Stimulated activated CD4-positive, alpha-beta T cell treated with anti-CD3 and anti-CD28 coated beads, Interleukin-4, amount 100 ng/mL, for 24 hours (primary cell): ENCODE results near the gene GTPBP4.

Experiments
- DNase-seq: peaks from one replicate; pipeline ENCODE4 v3.0.0-alpha.2; 2020

GTPBP4 gene

DNA sequence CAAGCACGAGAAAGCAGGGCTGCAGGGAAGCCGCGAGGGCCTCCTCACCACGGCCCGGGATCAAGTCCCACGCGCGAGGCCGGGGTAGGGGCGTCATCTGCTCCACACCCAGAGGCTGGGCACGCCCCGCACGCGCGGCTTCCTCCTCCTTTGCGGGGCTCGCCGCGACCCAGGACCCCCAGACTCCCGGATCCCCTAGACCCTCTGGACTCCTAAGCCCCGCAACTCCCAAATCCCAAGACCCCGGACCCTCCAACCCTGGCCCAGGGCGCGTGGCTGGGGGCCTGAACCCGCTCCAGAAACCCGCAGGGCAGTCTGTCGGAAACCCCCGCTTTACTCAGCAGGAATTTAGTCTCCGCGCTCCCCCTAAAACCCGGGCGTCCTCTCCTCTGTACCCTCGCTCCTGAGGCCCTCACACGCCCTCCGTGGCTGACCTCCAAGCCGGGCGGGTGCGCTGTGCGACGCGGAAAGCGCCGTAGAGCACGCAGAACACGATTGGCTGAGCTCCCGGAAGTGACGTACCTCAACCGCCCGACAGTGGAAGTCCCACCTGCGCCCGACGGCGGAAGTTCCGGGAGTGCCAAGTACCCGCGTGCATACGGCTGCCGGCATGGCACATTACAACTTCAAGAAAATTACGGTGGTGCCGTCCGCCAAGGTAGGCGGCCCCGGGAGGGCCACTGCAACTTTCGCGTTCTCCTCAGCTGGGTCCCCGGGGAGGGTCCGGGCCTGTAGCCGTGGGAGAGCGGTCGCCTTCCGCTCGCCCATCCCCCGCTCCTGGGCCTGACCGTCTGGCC lies at the start of gene GTPBP4:
Gene GTPBP4, plus strand, starts transcription at position 565 of the 797 bp plus-strand sequence. Its CDS starts 46 bp downstream, at position 611.
- peak; percentile 98 for DNase-seq

DNA sequence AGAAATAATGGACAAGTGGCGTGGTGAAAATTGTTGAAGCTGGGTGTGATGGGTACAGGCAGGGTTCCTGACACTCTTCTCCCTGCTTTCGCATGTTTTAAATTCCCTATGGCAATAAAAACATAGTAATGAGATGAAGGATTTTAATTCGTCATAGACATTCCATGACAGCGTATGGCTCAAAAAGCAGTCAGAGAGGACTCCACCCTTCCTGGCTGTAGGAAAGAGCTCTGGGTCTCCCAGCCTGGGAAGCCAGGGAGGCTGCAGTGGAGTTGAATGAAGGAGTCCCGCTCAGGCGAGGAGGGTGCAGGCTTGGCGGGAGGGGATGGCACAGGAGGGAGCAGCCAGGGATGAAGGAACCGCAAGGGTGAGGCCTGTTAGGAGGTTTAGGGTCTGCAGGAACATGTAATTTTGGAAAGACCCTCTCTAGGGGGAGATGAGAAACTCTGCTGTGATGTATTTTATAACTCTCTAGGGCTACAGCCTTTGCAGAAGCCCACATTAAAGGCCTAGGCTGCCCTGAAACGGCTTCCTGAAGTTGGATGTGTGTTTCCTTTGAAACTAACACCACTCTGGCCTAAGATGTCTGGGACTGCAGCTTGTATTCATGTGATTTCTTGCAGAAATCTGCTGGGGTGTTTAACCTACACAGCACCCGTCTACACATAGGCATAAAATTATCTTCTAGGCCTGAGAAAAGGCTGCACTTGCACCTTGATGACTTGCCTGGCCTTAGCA lies 49.1 kb upstream of the GTPBP4 start:
- DNase-seq = no peak

DNA sequence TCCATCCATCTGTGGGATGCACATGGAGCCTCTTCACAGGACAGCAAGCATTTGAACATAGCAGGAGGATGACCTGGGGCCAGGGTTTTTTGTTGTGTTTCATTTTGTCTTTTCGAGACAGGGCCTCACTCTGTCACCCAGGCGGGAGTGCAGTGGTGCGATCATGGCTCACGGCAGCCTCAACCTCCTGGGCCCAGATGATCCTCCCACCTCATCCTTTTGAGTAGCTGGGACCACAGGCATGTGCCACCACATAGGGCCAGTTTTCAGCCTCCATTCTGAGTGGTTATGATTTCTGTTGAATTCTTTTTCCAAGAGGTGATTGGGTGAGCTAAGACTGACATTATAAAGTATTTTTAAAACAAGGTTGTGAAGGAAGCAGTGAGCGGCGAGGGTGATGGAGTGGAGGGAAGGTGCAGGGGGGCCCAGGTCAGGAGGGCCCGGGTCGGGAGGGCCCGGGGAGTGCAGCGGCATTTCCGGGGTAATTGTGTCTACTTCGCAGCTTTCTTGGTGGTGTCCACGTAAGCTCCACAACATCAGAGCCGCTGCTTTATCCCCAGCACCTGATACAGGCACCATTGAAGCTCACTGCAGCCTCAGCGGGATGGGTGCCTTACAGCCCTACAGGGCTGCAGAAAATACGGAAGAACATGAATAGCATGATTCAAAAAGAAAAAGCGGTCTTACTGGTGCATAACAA lies 44.8 kb upstream of the GTPBP4 start:
- no peak for DNase-seq

DNA sequence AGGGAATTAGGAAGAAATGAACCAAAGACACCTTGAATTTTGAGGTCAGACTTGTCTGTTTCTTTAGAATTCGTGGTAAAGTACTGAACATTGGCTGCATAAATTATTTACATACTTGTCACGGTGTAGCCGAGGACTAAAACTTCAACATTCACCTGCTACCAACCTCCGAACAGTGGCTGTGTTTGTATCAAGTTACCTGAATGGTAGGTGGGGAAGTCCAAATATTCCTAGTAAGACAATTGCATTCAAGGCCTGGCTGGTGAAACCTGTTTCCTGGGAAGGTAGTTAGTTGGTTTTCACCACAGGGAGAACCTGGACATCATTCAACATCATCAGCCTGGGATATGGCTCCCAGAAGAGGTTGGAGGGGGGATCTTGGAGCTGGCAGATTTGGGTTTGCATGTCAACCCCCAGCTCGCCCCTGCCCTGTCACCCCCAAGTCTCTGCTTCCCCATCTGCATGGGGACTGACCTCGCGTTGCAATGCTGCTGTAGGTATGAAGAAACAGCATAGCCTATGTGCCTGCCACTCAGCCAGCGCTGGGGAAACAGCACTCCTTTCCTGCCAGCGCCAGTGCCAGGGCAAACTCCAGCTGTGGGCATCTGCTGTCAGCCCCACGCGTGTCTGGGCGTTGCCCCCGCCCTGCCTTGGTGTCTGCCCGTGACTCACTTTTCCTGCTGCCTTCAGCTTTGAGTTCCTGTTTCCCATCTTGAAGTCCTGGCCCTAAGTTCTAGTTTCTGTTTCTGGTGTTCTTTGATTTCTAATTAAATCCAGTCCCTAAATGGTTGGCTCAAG lies 44.0 kb upstream of the GTPBP4 start:
- DNase-seq = peak; percentile 16

DNA sequence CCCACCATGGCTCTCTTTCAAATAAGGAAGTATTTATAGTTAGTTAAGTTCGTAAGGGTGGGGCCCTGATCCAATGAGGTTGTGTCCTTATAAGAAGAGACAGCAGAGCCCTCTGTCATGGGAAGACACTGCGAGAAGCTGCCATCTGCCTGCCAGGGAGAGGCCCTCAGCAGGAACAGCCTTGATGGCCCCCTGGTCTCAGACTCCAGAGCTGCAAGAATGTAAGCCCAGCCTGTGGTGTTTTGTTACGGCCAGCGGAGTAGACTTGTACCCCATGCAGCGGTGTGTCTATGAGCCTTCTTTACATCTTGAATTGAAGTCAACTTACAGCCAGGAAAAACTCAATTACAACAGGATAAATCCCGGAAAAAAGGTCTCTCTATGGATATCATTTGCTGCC lies 42.5 kb upstream of the GTPBP4 start:
- DNase-seq = no peak

DNA sequence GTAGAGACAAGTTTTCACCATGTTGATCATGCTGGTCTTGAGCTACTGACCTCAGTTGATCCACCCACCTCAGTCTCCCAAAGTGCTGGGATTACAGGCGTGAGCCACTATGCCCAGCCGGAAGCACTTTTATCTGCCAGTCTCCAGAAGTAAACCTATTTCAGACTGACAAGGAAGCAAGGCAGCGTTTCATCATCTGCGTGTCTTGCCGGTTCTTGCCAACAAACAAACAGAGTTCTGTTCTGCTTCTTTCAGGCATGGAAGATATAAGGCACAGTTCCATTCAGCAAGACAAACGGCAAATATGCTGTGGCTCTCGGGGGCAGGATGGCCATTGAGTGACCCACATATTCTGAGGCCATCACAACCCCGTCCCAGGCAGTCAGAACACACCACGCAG lies 41.2 kb upstream of the GTPBP4 start:
- DNase-seq = no peak

DNA sequence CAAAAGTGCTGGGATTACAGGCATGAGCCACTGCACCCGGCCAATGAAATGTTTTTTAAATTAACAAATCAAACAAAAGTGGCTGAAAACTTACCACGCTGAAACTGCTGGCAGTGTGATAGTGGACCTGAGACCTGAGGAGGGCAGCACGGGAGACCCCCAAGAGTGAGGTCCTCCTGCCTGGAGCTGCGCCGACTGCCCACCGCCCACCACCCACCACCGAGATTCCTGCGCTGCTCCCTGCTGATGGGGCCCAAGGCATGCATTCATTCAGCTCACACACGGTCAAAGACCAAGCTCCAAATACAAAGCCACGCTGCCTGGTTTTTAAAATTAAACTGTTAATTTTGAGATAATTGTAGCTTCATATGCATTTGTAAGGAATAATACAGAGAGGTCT lies 40.4 kb upstream of the GTPBP4 start:
- DNase-seq = no peak

DNA sequence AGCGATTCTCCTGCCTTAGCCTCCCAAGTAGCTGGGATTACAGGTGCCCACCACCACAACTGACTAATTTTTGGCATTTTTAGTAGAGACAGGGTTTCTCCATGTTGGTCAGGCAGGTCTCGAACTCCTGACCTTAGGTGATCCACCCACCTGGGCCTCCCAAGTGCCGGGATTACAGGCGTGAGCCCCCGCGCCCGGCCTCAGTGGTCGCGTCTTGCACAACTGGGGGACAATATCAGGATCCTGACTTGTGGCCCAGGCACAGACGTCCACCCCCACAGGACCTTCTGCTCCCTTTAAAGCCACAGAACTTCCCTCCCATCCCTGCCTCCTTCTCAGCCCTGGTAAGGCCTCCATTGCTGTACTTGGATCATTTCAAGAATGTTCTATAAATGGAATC lies 39.9 kb upstream of the GTPBP4 start:
- no peak for DNase-seq

DNA sequence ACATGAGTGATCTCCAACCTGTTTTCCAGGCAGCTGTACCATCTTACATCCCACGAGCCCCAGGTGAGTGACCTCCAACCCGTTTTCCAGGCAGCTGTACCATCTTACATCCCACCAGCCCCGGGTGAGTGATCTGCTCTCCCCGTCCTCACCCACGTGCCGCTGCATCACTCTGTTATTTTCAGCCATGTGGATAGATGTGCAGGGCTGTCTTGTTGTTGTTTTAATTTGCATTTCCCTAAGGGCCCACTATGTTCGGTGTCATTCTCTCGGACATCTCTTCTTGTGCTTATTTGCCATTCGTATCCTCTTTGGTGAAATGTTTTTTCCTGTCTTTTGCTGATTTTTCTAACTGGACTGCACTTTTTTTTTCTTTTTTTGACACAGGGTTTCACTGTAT lies 38.8 kb upstream of the GTPBP4 start:
- no peak for DNase-seq

DNA sequence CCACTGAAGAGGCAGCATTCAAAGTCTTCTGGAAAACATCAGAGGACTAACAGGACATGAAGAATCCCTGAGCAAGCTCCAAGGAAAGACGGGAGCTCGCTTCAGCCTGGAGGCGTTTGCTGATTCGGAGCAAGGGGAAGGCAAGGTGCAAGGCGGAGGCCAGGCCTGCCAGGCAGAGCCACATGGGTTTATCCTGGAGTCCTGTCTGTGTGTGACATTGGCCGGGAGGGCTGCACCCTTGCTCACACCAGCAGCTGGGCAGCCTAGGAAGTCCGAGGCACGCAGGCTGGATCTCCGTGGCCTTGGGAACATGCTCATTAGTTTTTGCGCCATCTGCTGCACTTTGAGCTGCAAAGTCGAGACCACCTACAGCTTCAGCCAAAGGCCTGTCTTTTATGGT lies 34.4 kb upstream of the GTPBP4 start:
- no peak for DNase-seq

DNA sequence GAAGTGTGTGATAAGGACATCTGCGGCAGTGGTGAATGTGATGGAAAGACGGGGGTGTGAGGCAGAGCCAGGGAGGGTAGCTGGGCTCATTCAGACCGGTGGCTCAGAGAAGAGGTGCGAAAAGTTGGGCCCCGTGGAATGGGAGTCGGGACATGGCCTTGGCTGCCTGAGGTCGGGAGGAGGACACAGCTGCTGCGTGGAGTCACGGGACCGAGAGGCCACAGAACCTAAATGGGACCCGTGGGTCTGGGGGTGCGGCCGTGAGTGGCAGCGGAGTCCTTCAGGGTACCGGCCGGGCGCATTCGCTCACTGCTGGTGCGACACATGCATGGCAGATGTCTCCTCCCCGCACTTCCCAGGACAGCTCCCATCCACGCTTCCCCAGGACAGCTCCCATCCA lies 33.8 kb upstream of the GTPBP4 start:
- no peak for DNase-seq

DNA sequence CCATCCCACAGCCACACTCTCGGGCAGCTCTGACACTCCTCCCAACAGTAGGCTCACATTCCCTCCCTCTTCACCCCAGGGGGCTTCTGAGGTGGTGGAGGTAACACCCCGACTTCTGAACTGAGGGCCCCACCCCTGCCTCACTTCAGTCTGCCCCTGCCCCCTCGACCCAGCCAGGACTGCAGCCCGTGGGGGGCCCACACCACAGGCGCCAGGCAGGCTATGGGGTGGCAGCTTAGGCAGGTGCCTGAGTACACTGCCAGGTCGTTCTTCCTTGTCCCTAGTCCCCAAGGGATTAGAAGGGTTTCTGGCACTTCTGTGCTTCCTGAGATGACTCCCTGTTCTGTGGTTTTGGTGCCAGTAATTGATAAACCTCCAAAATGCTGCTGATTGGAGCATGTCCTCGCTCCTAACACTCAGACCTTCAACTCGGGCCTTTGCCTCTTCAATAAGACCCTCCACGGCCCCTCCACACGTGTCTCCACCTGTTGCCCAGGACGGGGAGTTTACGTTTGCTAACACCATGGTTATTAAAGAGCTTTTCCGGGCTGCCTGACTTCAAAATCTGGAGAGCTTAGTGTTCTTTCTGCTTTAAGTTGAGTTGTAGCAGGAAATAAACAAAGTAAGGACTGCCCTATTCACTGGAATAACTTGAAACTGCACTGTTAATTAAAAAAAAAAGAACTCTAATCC lies 33.0 kb upstream of the GTPBP4 start:
- DNase-seq = no peak

DNA sequence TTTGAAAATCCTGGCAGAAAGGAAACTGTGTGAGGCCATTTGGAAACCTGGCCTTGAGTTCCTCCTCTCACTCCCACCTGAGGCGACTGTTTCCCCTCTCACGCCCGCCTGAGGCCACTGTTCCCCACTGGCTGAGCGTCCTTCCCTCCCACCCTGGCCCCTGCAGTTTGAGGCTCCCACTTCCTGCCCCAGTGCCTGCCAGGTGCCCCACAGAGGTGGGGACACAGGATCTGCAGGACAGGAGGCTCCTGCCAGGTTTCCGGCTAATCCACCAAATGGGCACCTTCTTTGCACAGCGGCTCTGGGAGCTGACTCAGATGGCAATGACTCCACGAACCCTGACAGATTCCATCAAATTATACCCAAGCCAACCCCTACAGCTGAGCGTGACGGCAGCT lies 32.4 kb upstream of the GTPBP4 start:
- no peak for DNase-seq

DNA sequence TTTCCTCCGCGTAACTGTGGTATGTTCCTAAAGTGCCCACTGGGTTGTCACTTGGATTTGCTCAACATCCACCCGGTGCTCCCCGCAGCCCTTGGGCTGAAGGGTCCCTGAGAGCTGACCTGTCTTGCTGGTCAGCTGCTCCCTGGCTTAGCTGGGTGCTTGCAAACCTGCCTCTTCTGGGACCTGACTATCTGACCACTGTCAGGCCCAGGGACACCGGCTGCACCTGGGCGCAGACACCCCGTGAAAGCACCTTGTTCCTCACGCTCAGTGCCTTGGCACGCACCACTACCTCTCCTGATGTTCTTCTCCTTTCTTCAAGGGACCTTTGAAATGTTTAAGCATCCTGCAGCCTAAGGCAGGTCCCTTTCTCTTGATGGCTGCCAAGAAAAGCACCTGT lies 30.1 kb upstream of the GTPBP4 start:
- no peak for DNase-seq

DNA sequence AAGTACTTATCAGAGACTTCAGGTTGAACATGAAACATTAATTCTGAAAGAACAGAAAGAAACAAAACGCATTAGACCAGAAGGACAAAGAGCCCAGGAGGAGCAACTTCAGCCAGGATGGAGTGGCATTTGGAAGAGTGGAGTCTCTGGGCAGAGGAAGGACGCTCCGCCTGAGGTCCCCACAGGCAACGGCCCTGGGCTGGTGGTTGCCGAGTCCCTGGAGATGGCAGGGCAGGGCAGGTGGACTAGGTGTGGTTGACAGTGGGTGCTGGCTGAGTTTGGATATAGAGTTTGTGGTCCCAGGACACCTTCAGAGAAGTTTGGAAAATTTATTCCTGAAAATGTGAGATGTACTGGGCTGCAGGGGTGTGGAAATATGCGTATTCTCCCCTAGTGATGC lies 29.4 kb upstream of the GTPBP4 start:
- no peak for DNase-seq

DNA sequence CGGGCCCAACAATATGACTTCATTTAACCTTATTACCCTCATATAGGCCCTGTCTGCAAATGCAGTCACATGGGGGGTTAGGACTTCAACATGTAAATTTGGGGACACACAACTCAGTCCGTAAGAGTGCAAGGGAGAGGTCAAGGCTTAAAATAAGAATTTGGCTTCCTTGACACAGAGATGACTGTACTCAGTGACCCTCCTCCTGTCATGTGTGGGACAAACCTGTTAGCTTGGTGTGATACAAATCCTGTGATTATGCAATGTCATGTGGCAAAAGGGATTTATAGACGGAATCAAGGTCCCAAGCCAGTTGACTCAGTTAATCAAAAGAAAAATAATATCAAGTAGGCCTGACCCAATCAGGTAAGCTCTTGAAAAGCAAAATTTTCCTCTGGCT lies 25.9 kb upstream of the GTPBP4 start:
- DNase-seq = no peak

DNA sequence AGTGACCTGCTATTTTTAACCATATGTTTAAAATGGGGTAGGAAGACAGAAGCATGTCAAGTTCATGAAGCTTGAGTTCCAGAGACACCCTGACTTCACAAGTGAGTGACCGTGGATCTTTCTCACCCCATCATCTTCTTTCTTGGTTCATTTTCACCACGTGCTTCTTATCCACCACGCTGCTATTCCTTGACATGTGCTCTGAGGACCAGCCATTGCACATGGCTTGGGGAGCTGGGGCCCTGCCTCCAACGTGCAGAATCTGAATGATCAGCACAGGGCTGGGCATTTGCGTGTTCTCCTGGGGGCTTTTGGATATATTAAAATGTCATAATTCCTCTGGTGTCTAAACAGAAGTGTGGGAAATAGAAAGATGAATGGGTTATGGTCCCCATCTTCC lies 25.0 kb upstream of the GTPBP4 start:
- DNase-seq = no peak

DNA sequence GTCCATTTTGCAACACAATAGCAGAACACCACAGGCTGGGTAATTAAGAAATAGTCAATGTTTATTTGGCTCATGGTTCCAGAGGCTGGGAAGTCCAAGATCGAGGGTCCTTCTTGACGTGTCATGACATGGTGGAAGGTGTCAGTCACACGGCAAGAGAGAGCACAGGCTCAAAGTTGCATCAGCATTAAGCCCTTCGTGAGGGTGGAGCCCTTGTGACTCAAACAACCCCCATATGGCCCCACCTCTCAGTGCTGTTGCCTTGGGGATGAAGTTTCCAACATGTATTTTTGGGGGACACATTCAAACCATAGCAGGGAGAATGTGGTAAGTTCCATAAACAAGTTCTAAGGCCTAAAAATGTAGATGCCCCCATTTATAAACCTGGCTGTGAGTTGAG lies 24.6 kb upstream of the GTPBP4 start:
- DNase-seq = no peak

DNA sequence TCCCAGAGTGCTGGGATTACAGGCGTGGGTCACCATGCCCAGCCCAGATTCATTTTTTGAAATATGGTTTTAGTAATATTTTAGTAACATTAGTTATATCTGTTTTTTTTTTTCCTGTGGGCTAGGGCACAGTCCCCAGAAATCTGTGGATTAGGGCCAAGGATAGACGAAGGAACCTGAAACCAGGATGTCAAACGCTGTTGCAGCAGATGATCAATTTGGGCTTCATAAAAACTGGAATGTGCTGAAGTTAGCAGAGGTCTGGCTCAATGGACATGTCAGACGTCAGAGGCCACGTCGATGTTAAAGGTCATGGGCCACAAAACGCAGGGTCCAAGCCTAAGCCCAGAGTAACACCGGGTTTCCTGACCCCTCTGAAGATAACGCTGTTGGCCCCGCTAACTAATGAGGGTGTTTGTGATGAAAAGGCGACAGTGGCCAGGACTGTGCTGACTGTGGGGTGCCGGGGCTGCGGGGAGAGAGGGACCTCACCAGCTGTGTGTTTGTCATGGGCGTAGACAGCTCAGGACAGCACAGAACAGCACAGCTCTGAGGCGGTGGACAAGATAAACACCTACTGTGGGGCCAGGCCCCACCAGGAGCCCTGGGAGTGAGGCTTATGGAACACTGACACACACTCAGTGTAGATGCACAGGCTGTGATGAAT lies 23.8 kb upstream of the GTPBP4 start:
- no peak for DNase-seq

DNA sequence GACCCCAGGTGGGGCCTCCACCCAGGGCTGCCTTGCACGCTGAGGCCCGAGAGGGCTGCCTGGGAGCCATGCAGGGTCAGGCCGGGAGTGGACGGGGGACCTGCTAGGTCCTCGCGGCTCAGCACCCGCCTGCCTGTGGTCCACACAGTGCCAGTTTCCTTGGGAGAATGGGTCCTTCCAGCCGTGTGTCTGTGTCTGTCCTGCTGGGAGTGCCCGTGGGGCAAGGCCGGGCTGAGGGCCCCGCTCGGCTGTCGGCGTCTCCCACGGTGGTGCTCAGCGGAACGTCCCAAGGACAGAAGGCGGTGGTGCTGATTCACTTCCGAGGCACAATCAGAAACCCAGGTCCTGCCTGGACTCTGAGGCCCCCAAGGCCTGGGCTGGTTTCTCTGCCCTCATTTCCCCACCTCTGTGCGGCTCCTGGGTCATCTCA lies 23.2 kb upstream of the GTPBP4 start:
- no peak for DNase-seq

DNA sequence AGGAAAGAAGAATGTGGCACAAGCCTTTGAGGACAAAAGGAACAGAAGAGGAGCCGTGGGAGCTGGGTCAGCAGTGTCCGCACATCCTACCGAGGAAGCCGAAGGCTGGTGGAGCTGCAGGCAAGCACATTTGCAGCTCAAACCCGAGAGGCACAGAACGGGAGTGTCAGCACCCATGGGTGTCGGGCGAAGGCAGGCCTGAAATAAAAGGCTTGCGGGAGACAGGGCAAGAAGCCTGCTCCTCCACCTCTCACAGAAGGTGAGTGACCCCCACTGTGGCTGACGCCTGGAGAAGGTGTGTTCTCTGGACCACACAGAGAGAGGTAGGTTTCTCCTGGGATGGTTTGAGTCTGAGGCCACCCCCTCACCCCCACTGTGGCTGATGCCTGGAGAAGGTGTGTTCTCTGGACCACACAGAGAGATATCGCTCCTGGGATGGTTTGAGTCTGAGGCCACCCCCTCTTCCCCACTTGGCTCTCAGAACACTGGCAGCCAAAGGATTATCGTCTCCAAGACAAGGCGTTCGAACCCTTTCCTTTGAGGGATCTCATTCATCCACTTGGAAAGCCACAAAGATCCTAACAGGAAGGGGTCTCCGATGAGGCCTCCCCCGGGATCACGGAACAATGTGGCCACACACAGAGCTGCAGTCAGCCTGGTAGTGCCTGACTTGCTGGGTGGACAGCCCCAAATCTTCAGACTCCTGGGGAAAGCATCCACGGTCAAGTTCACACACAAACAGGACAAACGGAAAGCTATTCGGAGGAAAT lies 21.6 kb upstream of the GTPBP4 start:
- DNase-seq = no peak
